ENCODE measurements around the gene NACC1.

GRCh38 chr19:13089857-13090507 lies 28.1 kb upstream of the NACC1 start:
- TF ChIP-seq CTCF (IDR thresholded peaks at IDR 0.05), result no peak
- no peak for TF ChIP-seq POLR2A (IDR thresholded peaks at IDR 0.05)

Measured in testis (tissue), 2 donors.